ENCODE measurements around the gene NSF.

GRCh38 chr17:46737326-46737725 is 146.9 kb downstream of the NSF start:
- TF ChIP-seq NFIC (IDR thresholded peaks at IDR 0.05) (no peak), REST (IDR thresholded peaks at IDR 0.05; ENCODE audit: low read depth) (no peak), FOXM1 (IDR thresholded peaks at IDR 0.05; ENCODE audit: borderline replicate concordance, low read depth) (no peak), EP300 (IDR thresholded peaks at IDR 0.05; ENCODE audit: borderline replicate concordance) (no peak), CEBPB (IDR thresholded peaks at IDR 0.05) (no peak), TAF1 (IDR thresholded peaks at IDR 0.05; ENCODE audit: low read depth) (no peak), CREB1 (IDR thresholded peaks at IDR 0.05; ENCODE audit: low read depth) (no peak), YY1 (IDR thresholded peaks at IDR 0.05; ENCODE audit: low read depth) (no peak), RAD21 (IDR thresholded peaks at IDR 0.05; ENCODE audit: low read depth) (no peak), TEAD4 (IDR thresholded peaks at IDR 0.05) (no peak), MAX (IDR thresholded peaks at IDR 0.05) (no peak), ZBTB7A (IDR thresholded peaks at IDR 0.05; ENCODE audit: low read depth) (no peak)
